Activated T-cell treated with anti-CD3 and anti-CD28 coated beads for 24 hours (primary cell): ENCODE measurements around the gene CSTF1.

ENCODE experiments used
- DNase-seq: peaks from one replicate; pipeline ENCODE4 v3.0.0-alpha.2; 2020; ENCODE audit warnings: low read depth

Gene CSTF1

DNA sequence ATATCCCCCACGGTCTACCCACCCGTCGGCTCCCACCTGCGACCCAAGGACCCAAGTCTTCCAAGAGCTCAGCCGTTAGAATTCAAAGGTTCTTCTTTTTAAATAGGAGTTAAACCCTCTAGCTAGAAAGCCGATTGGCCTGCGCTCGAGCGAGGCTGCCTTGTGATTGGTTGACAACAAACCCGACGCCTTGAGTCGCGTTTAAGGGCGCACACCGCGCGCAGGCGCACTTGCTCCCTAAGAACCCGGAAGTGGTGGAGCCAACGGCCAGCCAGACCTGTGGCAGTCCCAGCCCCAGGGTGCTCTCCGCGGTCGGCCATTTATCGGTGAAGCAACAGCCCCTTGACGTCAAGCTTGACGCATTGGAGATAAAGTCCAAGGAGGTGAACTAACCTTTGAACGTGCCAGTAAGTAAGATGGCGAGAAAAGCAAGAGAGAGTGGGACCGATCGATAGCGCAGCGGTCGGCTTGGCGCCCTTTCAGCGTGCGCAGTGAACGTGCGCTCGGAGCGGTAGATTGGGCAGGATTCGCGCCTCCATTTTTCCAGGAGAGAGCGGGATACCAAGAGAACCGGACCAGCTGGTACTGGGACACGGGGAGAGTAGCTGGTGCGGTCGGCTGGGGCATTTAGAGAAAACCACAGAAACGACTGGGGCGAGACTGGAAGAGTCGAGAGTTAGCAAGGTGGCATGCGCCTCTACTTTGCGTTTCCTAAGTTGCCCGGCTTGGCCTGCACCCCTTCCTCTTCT, at the start of gene CSTF1, which contains the start of gene AURKA:
Gene CSTF1, plus strand, starts transcription at position 514 of the 749 bp plus-strand sequence. CDS start 2,908 bp downstream, outside the sequence.
Gene AURKA, minus strand, starts transcription at position 84 of the 749 bp plus-strand sequence. CDS start 4,018 bp downstream, outside the sequence.
- DNase-seq, result peak; percentile 99

DNA sequence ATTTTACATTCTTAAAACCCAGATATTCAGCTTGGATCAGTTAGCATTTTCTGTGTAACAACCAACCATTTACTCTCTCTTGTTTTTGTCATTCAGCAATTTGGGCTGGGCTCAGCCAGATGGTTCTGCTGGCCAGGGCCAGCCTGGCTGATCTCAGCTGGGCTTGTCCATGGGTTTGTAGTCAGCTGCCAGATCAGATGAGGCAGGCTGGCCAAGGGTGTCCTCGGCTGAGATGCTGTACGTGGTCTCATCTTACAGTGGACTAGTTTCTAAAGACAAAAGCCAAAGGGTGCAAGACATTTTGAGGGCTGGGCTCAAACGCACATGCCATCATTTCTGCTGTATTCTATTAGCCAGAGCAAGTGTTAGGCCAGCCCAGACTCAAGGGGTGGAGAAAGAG, 49.7 kb upstream of the CSTF1 start:
- no peak for DNase-seq

DNA sequence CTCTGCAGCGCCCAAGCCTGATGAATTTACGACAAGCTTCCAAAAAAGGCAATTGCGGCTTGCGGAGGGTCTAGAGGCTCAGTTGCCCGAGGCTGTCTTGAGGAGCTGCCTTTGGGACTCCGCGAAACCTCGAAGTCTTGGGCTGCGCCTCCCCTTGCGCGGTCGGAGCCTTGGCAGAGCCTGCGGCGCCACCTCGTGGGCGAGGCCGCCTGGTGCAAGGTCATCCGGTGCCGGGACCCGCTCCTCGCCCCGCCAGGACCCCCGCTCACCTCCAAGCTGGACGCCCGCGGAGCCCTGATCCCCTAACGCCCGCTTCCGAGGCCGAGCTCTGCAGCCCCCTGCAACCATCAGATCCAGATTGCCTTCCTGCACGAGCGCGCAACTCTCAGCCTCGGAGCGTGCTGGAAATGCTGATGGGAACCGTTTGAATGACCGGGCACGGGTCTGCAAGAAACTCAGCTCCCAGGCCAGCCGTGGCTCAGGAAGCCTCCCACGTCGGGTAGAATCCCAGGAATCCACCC, 48.5 kb upstream of the CSTF1 start:
- peak; percentile 11 for DNase-seq

DNA sequence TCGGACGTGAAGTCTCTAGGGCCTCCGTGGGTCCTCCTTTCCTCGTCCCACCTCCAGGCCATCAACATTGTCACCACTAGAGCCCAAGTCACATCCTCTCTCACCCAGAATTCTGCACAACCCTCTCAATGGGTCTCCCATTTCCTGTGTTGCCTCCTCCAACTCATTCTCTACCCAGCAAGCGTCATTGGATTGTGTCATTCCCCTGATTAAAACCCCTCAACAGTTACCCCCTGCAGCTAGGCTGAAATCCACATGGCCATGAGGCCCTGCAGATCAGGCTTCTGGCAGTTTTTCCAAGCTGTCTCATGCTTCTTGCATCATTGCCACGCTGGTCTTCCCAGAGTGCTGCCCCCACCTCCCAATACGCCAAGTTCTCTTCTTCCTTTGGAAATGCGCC, 46.5 kb upstream of the CSTF1 start:
- no peak for DNase-seq

DNA sequence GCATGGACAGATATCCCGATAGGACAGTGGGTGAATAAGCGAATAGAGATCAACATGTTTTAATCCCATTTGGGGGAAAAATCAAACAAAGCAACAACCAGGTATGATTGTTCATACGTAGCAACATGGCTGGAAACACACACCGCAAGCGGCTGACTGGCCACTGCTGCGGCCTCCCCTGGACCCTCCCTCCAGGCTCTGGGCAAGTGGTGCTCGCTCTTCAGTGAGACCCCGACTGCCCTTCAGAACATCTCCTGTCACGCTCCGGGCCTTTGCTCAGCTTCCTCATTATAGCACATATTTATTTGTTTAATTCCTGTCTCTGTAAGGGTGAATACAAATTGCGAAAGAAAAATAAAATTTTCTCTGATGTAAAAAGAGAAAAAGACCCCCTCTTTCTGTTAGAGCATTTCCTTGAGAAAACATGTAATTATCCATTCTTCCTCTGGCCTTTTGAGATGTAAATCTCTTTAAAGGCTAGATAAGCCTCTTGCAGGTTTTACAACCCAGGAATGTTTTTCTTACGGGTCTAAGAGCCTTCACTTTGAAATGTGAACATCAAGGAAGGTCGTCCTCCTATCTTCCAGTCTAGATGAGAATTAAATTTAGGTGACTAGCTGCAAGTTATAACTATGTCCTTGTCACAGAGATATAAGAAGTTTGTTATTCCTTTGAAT, 44.7 kb upstream of the CSTF1 start:
- DNase-seq, result no peak

DNA sequence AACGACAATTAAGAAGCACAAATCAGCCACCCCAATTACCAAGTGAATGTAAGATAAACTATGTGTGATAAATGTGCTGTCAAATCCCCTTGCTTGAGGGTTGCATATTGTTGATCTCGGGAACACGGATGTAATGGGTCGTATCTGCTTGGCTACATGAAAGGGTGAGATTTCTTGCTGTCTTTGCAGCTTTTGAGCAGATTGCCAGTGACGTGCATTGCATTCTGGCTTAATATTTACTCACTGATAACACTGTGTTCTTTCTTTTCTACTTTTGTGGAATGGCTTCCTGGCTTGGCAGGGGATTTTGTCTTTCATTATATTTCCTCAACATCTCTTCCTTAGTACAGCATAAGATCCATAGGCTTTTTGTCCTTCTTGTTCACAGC, 44.1 kb upstream of the CSTF1 start:
- DNase-seq, result no peak

DNA sequence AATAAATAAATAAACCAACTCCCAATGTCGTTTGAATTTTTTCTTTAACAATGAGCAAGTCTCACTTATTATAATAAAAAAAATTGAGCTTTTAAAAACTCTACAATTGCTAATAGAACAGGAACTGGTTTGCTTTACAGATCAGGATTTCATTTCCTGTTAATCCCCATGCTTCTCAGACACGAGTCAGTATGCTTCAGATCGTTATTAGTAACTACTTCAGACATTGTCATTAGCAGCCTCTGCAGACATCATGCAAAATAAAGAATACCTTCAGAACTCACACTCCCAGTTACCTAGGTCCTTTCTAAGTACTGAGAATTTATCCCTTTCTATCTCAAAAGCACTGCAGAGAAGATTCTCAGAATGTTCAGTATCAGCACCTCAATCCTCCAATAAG, 43.7 kb upstream of the CSTF1 start:
- no peak for DNase-seq

DNA sequence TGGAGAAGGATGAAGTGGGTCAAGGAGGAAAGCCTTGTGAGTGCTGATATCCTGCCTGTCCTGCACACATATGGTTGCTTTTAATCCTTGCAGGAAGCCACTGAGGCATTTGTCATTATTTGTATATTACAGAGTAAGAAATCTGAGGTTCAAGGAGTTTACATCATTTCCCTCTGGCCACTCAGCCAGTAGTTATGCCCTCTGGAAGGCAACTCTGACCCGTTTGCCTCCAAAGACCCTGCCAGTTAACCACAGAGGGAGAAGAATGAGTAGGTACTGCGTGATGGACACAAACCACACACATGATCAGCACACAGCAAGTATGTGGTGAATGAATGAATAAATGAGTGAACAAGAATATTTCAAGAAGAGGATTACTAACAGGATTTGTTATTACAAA, 41.6 kb upstream of the CSTF1 start:
- no peak for DNase-seq

DNA sequence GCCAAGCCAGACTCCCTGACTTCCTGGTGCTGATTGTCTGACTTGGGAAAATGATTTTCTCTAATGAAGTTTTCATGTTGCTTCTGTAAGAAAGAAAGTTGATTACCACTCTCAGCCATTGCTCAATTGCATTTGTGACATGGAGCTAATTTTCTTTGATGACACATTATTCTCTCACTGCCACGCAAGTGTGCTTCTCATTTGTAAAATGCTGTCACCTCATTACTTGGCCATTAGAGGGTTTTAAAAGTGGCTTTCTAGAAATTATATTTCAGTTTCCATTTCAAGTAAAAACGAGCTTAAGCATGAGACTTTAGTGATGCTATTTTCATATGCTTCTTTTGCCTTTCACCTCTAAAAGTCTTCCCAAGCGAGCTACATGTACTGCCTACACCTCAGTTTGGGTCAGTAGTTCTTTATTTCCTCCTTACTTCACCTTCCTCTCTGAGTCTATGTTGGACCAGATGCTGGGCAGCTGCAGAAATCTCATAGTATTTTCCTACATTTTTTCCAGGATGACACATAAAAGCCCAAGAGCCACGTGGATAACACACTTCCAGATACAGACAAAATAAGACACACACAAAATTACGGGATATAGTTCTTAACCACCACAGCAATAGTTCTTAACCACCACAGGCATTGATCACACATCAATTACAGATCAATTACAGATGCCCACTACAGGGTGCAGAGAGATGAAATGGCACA, 39.9 kb upstream of the CSTF1 start:
- no peak for DNase-seq

DNA sequence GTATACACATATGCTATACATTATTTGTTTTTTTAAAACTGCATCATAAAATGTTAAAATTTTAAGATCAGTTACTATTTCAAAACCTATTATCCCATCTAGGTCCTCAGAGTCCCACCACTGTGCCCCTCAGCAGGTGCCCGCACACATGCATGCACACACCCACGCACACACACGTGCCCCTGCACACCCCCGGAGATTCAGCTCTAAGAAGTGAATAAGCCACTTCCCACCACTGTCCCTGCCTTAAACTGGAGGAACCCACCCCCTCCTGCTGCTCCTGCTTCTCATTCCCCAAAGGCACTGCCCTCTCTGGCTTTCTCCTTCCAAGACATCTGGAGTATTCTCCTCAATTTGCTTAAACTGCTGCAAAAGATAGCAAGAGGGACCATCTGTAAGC, 39.1 kb upstream of the CSTF1 start:
- DNase-seq, result no peak

DNA sequence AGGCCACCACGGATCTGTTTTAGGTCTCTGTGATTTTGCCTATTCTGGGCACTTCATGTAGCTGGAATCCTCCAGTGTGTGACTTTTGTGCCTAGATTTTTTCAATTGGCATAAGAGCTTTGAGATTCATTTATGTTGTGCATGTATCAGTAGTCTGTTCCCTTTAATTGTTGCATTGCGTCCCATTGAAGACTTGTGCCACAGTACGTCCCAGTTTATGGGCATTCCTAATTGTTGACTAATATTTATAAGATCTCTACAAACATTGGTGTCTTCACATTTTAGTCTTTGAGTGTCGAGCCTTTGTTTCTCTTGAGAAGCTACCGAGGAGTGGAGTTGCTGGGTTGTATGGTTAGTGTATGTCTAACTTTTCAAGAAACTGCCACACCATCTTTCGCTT, 34.4 kb upstream of the CSTF1 start:
- DNase-seq, result no peak

DNA sequence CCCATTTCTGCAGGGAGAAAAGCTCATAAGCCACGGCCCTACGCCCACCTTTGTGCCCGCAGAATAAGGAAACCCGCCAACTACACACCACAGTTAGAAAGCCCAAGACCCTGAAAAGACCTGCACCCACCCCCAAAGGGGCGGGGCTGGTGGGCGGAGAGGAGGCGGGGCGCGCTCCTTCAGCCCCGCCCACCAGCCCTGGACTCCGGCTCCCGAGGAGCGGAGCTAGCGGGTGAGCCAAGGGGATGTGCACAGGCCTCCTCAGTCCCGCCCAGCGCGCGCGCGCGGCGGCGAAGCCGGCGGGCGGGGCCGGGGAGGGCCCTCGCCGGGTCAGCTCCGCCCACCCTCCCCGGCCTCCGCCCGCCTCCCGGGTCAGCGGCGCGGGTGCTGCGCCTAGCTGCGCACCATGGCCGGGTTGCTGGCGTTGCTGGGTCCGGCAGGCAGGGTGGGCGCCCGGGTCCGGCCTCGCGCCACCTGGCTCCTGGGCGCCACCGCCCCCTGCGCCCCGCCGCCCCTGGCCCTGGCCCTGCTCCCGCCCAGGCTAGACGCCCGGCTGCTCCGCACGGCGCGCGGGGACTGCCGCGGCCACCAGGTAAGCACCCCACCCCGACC, 33.7 kb upstream of the CSTF1 start, which contains the start of gene FAM210B:
Gene FAM210B, plus strand, starts transcription at position 375 of the 612 bp plus-strand sequence. Its CDS starts 32 bp downstream, at position 407.
- DNase-seq, result peak; percentile 75

DNA sequence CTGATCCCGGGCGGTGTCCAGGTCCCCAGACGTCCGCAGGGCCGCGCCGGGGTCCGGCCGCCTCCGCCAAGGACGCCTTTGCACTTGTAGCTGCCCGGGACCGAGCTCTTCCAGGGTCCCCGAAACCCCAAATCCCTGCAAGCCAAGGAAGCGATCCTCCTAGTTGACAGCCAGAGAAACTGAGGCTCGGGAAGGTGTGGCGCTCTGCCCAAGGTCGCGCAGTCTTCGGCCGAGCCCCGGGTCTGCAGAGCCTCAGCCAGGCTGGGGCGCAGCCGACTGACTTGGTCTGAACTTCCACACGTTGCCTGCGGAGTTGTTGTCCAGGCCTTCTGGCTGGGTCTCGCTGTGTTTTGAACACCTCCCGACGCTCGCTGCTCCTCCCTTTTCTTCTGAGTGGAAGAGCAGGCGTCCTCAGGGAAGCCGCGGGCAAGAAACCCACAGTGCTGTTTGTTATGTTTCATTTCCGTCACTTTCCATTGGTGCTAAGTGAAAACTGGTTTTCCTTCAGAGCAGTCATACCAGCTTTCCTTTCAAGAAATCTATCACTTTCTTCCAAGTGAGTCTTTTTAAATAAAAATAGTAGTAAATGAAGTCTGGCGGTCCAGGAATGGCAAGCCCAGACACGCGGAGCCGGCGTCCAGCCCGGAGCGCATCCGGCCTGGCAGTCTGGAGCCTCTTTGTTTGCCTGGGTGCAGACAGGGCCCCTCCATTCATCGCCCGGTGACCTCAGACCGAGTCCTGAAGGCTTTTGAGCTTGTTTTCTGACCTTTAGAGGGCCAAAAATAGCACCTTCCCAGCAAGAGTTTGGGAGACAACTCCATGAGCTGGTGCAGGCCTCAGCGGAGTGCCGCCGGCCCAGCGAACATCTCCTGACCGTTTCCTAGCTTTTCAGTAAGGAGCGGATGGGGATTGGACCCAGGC, 33.0 kb upstream of the CSTF1 start:
- peak; percentile 4 for DNase-seq

DNA sequence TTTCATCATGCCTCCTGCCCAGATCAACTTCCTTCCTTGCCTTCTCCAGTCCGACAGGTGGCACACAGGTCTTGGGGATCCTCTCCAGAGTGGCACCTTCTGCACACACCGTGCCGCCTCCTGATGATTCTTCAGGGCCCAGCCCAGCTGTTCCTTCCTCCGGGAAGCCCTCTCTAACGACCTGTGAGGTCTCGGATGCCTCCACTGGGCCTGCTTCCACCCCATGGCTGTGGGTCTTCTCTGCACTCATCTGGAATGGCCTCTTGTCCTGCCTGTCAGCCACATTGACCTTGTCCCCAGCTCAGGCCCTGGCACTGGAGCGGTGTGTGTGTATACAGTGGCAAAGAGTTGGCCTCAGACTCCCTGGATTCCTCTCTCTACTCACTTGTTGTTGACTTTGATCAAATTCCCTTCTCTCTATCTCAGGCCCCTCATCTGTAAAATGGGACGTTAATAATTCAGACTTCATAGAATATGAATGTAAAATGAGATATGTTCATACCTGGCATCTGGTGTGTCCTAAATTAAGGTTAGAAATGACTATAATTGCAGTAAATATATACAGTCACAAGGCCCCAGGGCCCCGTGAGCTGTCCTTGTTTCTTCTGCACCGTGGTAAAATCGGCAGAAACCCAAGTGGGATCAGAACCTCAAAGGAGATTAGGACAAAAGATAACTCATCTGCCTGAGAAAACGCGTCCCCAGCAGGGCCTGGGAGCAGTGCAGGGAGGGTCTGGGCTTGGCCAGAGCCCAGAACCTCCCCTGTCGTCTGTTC, 32.1 kb upstream of the CSTF1 start:
- DNase-seq, result no peak

DNA sequence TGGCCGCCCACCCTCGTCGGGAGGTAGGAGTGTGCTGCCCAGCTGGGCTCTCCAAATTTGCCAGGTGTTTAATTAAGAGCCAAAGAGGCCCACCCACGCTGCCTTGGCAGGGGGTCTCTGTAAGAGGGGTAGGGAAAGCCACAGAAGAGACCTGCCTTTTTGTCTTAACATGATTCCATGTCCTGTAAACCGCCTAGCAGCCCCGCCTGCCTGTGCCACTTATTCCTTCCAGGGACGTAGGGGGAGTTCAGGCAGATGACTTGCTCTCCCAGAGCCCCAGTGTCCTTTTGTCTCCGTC, 31.6 kb upstream of the CSTF1 start:
- DNase-seq, result no peak

DNA sequence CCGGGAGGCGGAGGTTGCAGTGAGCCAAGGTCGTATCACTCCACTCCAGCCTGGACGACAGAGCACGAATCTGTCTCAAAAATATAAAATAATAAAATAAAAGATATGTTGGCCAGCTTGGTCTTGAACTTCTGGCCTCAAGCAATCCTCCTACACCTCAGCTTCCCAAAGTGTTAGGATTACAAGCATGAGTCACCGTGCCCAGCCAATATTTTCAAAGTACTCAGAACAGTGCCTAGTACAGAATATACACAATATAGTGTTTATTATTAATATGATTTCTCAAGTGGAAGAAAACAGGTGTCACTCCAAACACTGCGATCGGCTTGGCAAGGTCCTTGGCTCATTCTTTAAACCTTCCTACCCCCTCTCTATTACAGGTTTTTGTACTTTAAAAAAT, 30.5 kb upstream of the CSTF1 start:
- DNase-seq, result no peak

DNA sequence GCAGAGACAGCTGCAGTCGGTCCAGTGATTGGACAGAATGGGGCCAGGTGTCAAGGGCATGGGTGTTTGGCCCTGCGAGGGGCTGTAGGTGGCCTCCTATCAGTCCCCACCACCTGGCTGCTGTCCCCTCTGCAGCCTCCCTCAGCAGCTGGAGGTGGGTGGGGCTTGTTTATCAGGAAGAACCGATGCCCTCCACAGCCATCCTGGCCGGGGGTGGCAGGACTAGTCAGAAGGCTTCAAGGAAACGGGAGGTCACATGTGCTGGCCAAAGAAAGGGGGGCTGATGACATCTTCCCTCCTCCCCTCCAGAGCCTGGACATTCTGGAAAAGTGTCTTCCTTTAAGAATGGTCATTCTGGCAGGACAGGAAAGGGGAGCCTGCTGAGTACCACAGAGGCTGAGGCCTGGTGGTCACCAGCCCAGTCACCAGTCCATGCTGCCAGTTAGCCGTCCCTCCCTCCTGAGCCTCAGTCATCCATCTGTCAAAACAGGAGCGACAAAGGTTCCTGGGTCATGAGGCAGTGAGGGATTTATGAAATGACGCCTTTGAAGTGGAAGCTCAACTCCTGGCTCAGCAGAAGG, 29.5 kb upstream of the CSTF1 start:
- no peak for DNase-seq

DNA sequence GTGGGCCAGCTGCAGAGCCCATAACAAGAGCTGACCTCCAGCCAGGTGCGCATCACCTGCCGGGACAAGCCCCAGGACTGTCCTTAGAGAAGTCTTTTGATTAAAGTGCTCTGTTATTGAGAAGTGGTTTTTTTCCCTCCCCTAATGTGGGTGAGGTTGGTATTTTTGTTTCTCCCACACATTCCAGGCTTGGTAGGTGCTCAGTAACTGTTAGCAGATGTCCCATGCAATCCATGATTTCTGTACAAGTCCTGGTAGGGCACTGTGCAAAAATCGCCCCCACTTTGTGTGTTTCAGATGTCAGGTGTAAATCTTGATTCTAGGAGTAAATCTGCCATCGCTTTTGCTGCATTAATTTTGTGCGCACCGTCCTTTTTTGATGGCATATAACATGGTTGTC, 29.0 kb upstream of the CSTF1 start:
- no peak for DNase-seq

DNA sequence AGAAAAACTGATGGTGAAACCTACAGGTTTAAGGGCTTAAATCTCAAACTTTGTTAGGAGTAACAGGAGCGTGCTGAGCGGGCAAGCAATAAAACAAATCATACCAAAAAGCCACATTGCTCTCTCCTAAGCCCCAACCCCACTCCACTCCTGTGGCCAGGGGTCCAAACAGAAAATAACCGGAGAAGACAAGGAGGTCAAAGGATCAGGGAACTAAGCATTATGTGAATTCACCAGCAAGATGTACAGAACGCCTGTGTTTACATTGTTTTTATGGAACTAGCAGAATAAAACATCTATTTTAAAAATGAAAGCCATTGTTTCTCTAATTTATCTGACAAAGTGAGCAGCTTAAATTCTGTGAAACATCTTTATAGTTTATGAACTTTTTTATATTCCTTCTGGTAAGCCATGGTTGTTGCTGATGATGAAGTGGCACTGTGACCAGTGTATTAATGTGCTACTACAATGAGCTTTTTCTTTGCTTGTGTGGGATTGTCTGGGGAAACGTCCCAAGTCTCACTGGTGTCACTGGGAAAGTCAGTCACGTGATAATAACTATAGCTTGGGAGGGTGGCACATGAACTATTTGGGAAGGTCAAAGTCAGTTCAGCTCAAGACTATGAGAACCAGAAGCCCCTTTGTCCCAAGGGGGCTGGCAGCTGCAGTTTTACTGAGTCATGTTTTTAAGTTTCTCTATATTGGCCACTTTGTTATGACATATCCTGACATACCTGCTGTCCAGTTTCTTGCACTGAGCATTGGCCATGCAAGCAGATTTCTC, 23.9 kb upstream of the CSTF1 start:
- no peak for DNase-seq
